Chondrocyte (in vitro differentiated cells): ENCODE data around the gene GALNT4. TPM values are rescaled to one million over a fixed set of nuclear protein-coding genes. Genes with fewer than 3 reads are reported as not detected.

Experiments
- DNase-seq: peaks from one replicate; pipeline ENCODE4 v3.0.0; 2021; ENCODE audit warnings: mixed read lengths, low spot score
- H3K27ac Mint-ChIP-seq: one replicate; pipeline ENCODE4 v1.8.0; 2021; ENCODE audit warnings: mild to moderate bottlenecking, moderate library complexity, mixed read lengths; ENCODE audit not compliant: unreplicated experiment
- H3K27me3 Mint-ChIP-seq: 2 replicates; pipeline ENCODE4 v1.8.0; 2021; ENCODE audit warnings: low read depth, mixed read lengths
- H3K36me3 Mint-ChIP-seq: 2 replicates; pipeline ENCODE4 v1.8.0; 2021; ENCODE audit warnings: low read depth, mixed read lengths
- H3K4me1 Mint-ChIP-seq: 2 replicates; pipeline ENCODE4 v1.8.0; 2021; ENCODE audit warnings: low read depth, mild to moderate bottlenecking, mixed read lengths
- H3K4me3 Mint-ChIP-seq: one replicate; pipeline ENCODE4 v1.8.0; 2021; ENCODE audit warnings: mild to moderate bottlenecking, moderate library complexity, mixed read lengths; ENCODE audit not compliant: unreplicated experiment
- H3K9me3 Mint-ChIP-seq: 2 replicates; pipeline ENCODE4 v1.8.0; 2021; ENCODE audit warnings: low read depth, mixed read lengths
- CTCF ChIP-seq: fragments of 200-600 bp; sonication (generic); IDR thresholded peaks from 2 replicates; pipeline ENCODE4 v1.5.0; 2021; ENCODE audit warnings: antibody characterized with exemption, mild to moderate bottlenecking, moderate library complexity
- total RNA-seq: library from RNA; stranded (reverse); gene quantifications from 3 replicates; pipeline ENCODE4 v1.2.1, GENCODE V29; 2021

GALNT4 gene
- total RNA-seq, 1 donor from 2014 or later = 4.9 TPM

GRCh38 chr12:89486264-89486663 lies 38.3 kb downstream of the GALNT4 start:
- no peak overlapping the region for H3K27ac Mint-ChIP-seq
- peaks cover 16% of the 10 kb centered on the region for H3K36me3 Mint-ChIP-seq
- DNase-seq = no peak
- H3K4me3 Mint-ChIP-seq = no peak overlapping the region
- H3K4me1 Mint-ChIP-seq = no peaks in the 10 kb centered on the region
- TF ChIP-seq CTCF = no peak
- no peaks in the 10 kb centered on the region for H3K9me3 Mint-ChIP-seq
- H3K27me3 Mint-ChIP-seq = no peaks in the 10 kb centered on the region

DNA sequence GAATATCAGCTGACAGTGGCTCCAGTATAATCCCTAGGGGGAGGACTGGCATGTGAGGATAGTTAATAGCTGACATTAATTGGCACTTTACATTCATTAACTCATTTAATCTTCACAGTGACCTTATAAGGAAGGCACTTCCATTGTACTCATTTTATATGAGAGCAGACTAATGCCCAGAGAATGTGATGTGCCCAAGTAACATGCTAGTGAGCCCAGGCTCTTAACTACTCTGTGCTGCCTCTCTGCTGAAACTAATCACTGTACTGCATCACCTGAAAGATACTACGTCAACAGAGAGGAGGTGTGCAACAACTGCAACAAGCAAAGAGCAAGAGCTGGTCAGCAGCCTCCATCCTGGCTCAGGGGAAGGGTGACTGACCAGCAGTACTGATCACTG lies 40.1 kb downstream of the GALNT4 start:
- TF ChIP-seq CTCF = no peak
- Mint-ChIP-seq H3K9me3 (no peaks in the 10 kb centered on the region), H3K4me1 (no peaks in the 10 kb centered on the region), H3K27me3 (no peaks in the 10 kb centered on the region), H3K27ac (no peak overlapping the region), H3K4me3 (no peak overlapping the region), H3K36me3 (peaks cover 13% of the 10 kb centered on the region)
- no peak for DNase-seq

- DNase-seq = no peak
- Mint-ChIP-seq H3K27me3 (no peaks in the 10 kb centered on the region), H3K4me3 (no peak overlapping the region), H3K36me3 (peaks cover 11% of the 10 kb centered on the region), H3K9me3 (no peaks in the 10 kb centered on the region), H3K27ac (no peak overlapping the region), H3K4me1 (peaks cover 3% of the 10 kb centered on the region)
- no peak for TF ChIP-seq CTCF
These were observed 43.2 kb downstream of the GALNT4 start for GRCh38 chr12:89481213-89481914.

DNA sequence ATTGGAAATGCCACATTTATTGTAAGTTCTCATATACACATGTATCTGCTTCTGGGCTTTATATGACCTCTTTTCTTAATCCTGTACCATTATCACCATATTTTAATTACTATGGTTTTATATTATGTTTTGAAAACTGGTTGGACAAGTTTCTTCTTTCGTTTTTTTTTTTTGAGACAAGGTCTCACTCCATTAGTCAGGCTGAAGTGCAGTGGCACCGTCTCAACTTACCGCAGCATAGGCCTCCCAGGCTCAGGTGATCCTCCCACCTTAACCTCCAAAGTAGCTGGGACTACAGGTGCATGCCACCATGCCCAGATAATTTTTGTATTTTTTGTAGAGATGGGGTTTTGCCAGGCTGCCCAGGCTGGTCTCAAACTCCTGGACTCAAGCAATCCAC lies 44.6 kb downstream of the GALNT4 start:
- H3K4me1 Mint-ChIP-seq = peaks cover 3% of the 10 kb centered on the region
- DNase-seq = no peak
- no peaks in the 10 kb centered on the region for H3K27me3 Mint-ChIP-seq
- TF ChIP-seq CTCF = no peak
- no peaks in the 10 kb centered on the region for H3K9me3 Mint-ChIP-seq
- H3K36me3 Mint-ChIP-seq = peaks cover 1% of the 10 kb centered on the region
- H3K4me3 Mint-ChIP-seq = no peak overlapping the region
- H3K27ac Mint-ChIP-seq = no peak overlapping the region

- no peak for TF ChIP-seq CTCF
- H3K4me3 Mint-ChIP-seq = no peak overlapping the region
- H3K36me3 Mint-ChIP-seq = peaks cover 1% of the 10 kb centered on the region
- no peak overlapping the region for H3K27ac Mint-ChIP-seq
- no peaks in the 10 kb centered on the region for H3K27me3 Mint-ChIP-seq
- no peak for DNase-seq
- H3K9me3 Mint-ChIP-seq = no peaks in the 10 kb centered on the region
- H3K4me1 Mint-ChIP-seq = peaks cover 4% of the 10 kb centered on the region
These were observed 46.8 kb downstream of the GALNT4 start for GRCh38 chr12:89477633-89478279.
